SK-N-SH (cell line): Measurements from ENCODE around the gene LRRK2. TPM values are rescaled to one million over a fixed set of nuclear protein-coding genes. Genes with fewer than 3 reads are reported as not detected.

Experiments used
- CTCF ChIA-PET: fragments of 300-600, 350-600 bp; formaldehyde crosslinking; extraction: SDS; loops from one replicate; lab custom pipeline; 2021; lab: Yijun Ruan, JAX
- POLR2A ChIA-PET: fragments of 350-600 bp; sonication (Branson Sonifier 250); formaldehyde crosslinking; extraction: SDS; loops from one replicate; lab custom pipeline; 2020; ENCODE audit warnings: antibody characterized with exemption, inconsistent platforms; lab: Yijun Ruan, JAX
- DNase-seq: peaks from one replicate; pipeline ENCODE4 v3.0.0; 2012
- H2AFZ ChIP-seq: fragments of 200-600 bp; sonication (generic); 2 replicates; pipeline ENCODE4 v1.8.1; 2016; ENCODE audit warnings: antibody characterized with exemption, mild to moderate bottlenecking, low read depth
- H3F3A ChIP-seq: fragments of 200-600 bp; sonication (generic); replicated peaks from 2 replicates; pipeline ENCODE3; 2016; ENCODE audit warnings: antibody characterized with exemption, mild to moderate bottlenecking; ENCODE audit not compliant: insufficient read depth
- H3K27ac ChIP-seq, 2 experiments: fragments of 200-500 bp in 1 of 2; fragments of 200-600 bp in 1 of 2; sonication (Bioruptor generic) in 1 of 2; sonication (generic), shearing (Covaris generic) in 1 of 2; 2 replicates each; pipeline versions ENCODE4 v1.5.1 to v1.6.1; 2014 to 2016; ENCODE audit warnings: low read depth in 2 of 2, inconsistent platforms in 1 of 2, low read length in 1 of 2, mild to moderate bottlenecking in 1 of 2, mixed read lengths in 1 of 2
- H3K27me3 ChIP-seq: fragments of 200-600 bp; sonication (generic), shearing (Covaris generic); 2 replicates; pipeline ENCODE4 v1.6.1; 2016; ENCODE audit warnings: mixed run types; ENCODE audit not compliant: insufficient read depth
- H3K36me3 ChIP-seq, 2 experiments: fragments of 200-500 bp in 1 of 2; fragments of 200-600 bp in 1 of 2; sonication (Bioruptor generic) in 1 of 2; sonication (generic) in 1 of 2; replicated peaks in 1 of 2; 2 replicates each; pipeline versions ENCODE3 to v1.5.1; 2014 to 2016; ENCODE audit warnings: low read length in 1 of 2, mild to moderate bottlenecking in 1 of 2; ENCODE audit not compliant: insufficient read depth in 2 of 2, control insufficient read depth in 1 of 2
- H3K4me1 ChIP-seq, 2 experiments: fragments of 200-500 bp in 1 of 2; fragments of 200-600 bp in 1 of 2; sonication (Bioruptor generic) in 1 of 2; sonication (generic), shearing (Covaris generic) in 1 of 2; 2 replicates each; pipeline versions ENCODE4 v1.5.1 to v1.6.1; 2014 to 2016; ENCODE audit warnings: low read depth in 1 of 2, low read length in 1 of 2, mixed run types in 1 of 2; ENCODE audit not compliant: insufficient read depth in 2 of 2, control insufficient read depth in 1 of 2
- H3K4me2 ChIP-seq: fragments of 200-600 bp; sonication (generic), shearing (Covaris generic); 2 replicates; pipeline ENCODE4 v1.6.1; 2017; ENCODE audit warnings: mixed run types
- H3K4me3 ChIP-seq, 2 experiments: fragments of 200-500 bp in 1 of 2; fragments of 200-600 bp in 1 of 2; sonication (Bioruptor generic) in 1 of 2; sonication (generic), shearing (Covaris generic) in 1 of 2; 2 replicates each; pipeline versions ENCODE4 v1.5.1 to v1.8.1; 2014 to 2016; ENCODE audit warnings: low read depth in 2 of 2, inconsistent platforms in 1 of 2, low read length in 1 of 2, mild to moderate bottlenecking in 1 of 2, mixed read lengths in 1 of 2, moderate library complexity in 1 of 2
- H3K79me2 ChIP-seq: fragments of 200-600 bp; sonication (generic); 2 replicates; pipeline ENCODE4 v1.8.1; 2017; ENCODE audit warnings: mild to moderate bottlenecking; ENCODE audit not compliant: insufficient read depth
- H3K9ac ChIP-seq: fragments of 200-600 bp; sonication (generic); 2 replicates; pipeline ENCODE4 v1.6.1; 2017; ENCODE audit warnings: mixed run types
- H3K9me2 ChIP-seq: fragments of 200-600 bp; sonication (generic); 2 replicates; pipeline ENCODE4 v1.6.1; 2017; ENCODE audit warnings: mixed run types
- H3K9me3 ChIP-seq: fragments of 200-600 bp; sonication (generic); 2 replicates; pipeline ENCODE4 v1.6.1; 2017; ENCODE audit warnings: mixed run types, mild to moderate bottlenecking, moderate library complexity
- H4K20me1 ChIP-seq: fragments of 200-600 bp; sonication (generic); 2 replicates; pipeline ENCODE4 v1.6.1; 2017; ENCODE audit warnings: mild to moderate bottlenecking, mixed run types; ENCODE audit not compliant: insufficient read depth
- EP300 ChIP-seq, 2 experiments: IDR thresholded peaks; 2 replicates each; pipeline versions ENCODE4 v1.4.0 to v1.6.1; 2012; ENCODE audit warnings: borderline replicate concordance in 1 of 2, low read depth in 1 of 2, low read length in 1 of 2
- FOSL2 ChIP-seq: IDR thresholded peaks from 2 replicates; pipeline ENCODE4 v1.4.0; 2012; ENCODE audit warnings: low read depth, mild to moderate bottlenecking, moderate library complexity, borderline replicate concordance
- FOXM1 ChIP-seq: IDR thresholded peaks from 2 replicates; pipeline ENCODE4 v1.4.0; 2012; ENCODE audit warnings: low read depth, mild to moderate bottlenecking
- GABPA ChIP-seq: IDR thresholded peaks from 2 replicates; pipeline ENCODE4 v1.4.0; 2012; ENCODE audit warnings: low read depth, mild to moderate bottlenecking
- NFIC ChIP-seq: IDR thresholded peaks from 2 replicates; pipeline ENCODE4 v1.4.0; 2012; ENCODE audit warnings: borderline replicate concordance
- NRF1 ChIP-seq: IDR thresholded peaks from 2 replicates; pipeline ENCODE4 v1.6.1; 2012; ENCODE audit warnings: low read depth, mild to moderate bottlenecking, low read length
- RAD21 ChIP-seq: IDR thresholded peaks from 2 replicates; pipeline ENCODE4 v1.6.1; 2012; ENCODE audit warnings: mild to moderate bottlenecking, low read length
- REST ChIP-seq: IDR thresholded peaks from 2 replicates; pipeline ENCODE4 v1.6.1; 2012; ENCODE audit warnings: mild to moderate bottlenecking, low read depth, low read length, moderate library complexity
- RFX5 ChIP-seq: IDR thresholded peaks from 2 replicates; pipeline ENCODE4 v1.6.1; 2012; ENCODE audit warnings: mild to moderate bottlenecking, improper control_type of control experiment, low read length
- RXRA ChIP-seq: IDR thresholded peaks from 2 replicates; pipeline ENCODE4 v1.4.0; 2012; ENCODE audit warnings: low read depth, mild to moderate bottlenecking, borderline replicate concordance
- SMC3 ChIP-seq: IDR thresholded peaks from 2 replicates; pipeline ENCODE4 v1.6.1; 2012; ENCODE audit warnings: low read depth, low read length, improper control_type of control experiment
- TCF12 ChIP-seq: IDR thresholded peaks from 2 replicates; pipeline ENCODE4 v1.4.0; 2012
- TEAD4 ChIP-seq: IDR thresholded peaks from 2 replicates; pipeline ENCODE4 v1.4.0; 2012; ENCODE audit warnings: mild to moderate bottlenecking, borderline replicate concordance; ENCODE audit not compliant: insufficient read depth
- YY1 ChIP-seq: IDR thresholded peaks from 2 replicates; pipeline ENCODE4 v1.4.0; 2012; ENCODE audit warnings: low read depth, mild to moderate bottlenecking
- WGBS: methylation state at CpG from one replicate; pipeline ENCODE4 v1.1.6; 2017; ENCODE audit warnings: low lambda C conversion rate; 5-methylcytosine and 5-hydroxymethylcytosine counted together
- polyA plus RNA-seq, 3 experiments: library from polyadenylated mRNA; depleted of rRNA; stranded (reverse); fragments of >200 nt; gene quantifications; 2 replicates each; pipeline ENCODE4 v1.2.3, GENCODE V29; 2012
- TF ChIP-seq, protein P1 (sequence below): fragments of 150-350 bp; IDR thresholded peaks from 2 replicates; pipeline ENCODE4 v1.6.1; 2016; ENCODE audit warnings: mild to moderate bottlenecking, low read depth, low read length
- TF ChIP-seq, protein P2 (sequence below): fragments of 150-350 bp; IDR thresholded peaks from 2 replicates; pipeline ENCODE4 v1.6.1; 2017; ENCODE audit warnings: antibody characterized with exemption, low read length, low read depth, borderline replicate concordance

The LRRK2 gene
- polyA plus RNA-seq, 1 of the 3 experiments (the other 2 are of a cell fraction) = 0.08 TPM

DNA sequence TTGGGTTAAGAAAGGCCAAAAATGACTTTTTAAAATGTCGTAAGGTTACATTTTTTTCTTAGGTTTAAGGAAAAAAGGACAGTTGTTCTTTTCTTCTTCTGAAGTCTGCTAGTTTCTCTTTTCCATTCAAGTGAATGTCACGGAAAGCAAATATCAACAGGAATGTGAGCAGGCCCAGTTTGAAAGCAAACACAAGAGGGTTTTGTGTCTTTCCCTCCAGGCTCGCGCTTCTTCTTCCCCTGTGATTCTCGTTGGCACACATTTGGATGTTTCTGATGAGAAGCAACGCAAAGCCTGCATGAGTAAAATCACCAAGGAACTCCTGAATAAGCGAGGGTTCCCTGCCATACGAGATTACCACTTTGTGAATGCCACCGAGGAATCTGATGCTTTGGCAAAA, 85.4 kb downstream of the LRRK2 start:
- no peak overlapping the region for H2AFZ ChIP-seq
- 79% methylated on average over 9 of the region's 9 CpGs for WGBS
- CTCF ChIA-PET = no interaction called here
- no peaks in the 10 kb centered on the region for H3K9me3 ChIP-seq
- H3K79me2 ChIP-seq = no peaks in the 10 kb centered on the region; the same call in 1 of the 2 replicates
- TF ChIP-seq, protein P1, sequence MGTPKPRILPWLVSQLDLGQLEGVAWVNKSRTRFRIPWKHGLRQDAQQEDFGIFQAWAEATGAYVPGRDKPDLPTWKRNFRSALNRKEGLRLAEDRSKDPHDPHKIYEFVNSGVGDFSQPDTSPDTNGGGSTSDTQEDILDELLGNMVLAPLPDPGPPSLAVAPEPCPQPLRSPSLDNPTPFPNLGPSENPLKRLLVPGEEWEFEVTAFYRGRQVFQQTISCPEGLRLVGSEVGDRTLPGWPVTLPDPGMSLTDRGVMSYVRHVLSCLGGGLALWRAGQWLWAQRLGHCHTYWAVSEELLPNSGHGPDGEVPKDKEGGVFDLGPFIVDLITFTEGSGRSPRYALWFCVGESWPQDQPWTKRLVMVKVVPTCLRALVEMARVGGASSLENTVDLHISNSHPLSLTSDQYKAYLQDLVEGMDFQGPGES = no peak
- TF ChIP-seq, protein P2, sequence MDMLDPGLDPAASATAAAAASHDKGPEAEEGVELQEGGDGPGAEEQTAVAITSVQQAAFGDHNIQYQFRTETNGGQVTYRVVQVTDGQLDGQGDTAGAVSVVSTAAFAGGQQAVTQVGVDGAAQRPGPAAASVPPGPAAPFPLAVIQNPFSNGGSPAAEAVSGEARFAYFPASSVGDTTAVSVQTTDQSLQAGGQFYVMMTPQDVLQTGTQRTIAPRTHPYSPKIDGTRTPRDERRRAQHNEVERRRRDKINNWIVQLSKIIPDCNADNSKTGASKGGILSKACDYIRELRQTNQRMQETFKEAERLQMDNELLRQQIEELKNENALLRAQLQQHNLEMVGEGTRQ = no peak
- TF ChIP-seq REST (no peak), EP300 (IDR thresholded peaks at IDR 0.05; ENCODE audit: borderline replicate concordance in 1 of 2, low read depth in 1 of 2, low read length in 1 of 2) (no peak), NRF1 (no peak), RAD21 (no peak), RFX5 (no peak), RXRA (no peak), TCF12 (no peak), NFIC (no peak), TEAD4 (no peak), FOSL2 (no peak), SMC3 (no peak), GABPA (no peak), FOXM1 (no peak), YY1 (no peak)
- no peaks in the 10 kb centered on the region for H4K20me1 ChIP-seq
- POLR2A ChIA-PET = no interaction called here
- no peaks in the 10 kb centered on the region for H3K27me3 ChIP-seq
- H3K27ac ChIP-seq = no peak overlapping the region
- H3K9me2 ChIP-seq = no peaks in the 10 kb centered on the region
- DNase-seq = no peak
- no peaks in the 10 kb centered on the region for H3K4me1 ChIP-seq
- H3K4me3 ChIP-seq = no peak overlapping the region
- no peak overlapping the region for H3K9ac ChIP-seq
- no peaks in the 10 kb centered on the region for H3F3A ChIP-seq
- no peaks in the 10 kb centered on the region for H3K36me3 ChIP-seq
- H3K4me2 ChIP-seq = no peak overlapping the region
